Right lobe of liver (tissue), 4 donors: ENCODE measurements around the gene ZNF440.

ENCODE experiments used
- CTCF ChIP-seq, 4 donors: fragments of 200-600 bp in 3 of 4; fragments of 450-650 bp in 1 of 4; IDR thresholded peaks; one replicate each; pipeline versions ENCODE4 v1.5.1 to v1.8.0; 2016 to 2022; ENCODE audit warnings: antibody characterized with exemption in 4 of 4, mild to moderate bottlenecking in 2 of 4
- POLR2A ChIP-seq: fragments of 450-650 bp; IDR thresholded peaks from one replicate; pipeline ENCODE4 v1.6.1; 2017; ENCODE audit warnings: antibody characterized with exemption, mild to moderate bottlenecking
- donor health status: DM: no; HTN: no; CAD: no.
- donor health status: DM: no; HTN: no; CAD: no.
- donor health status: DM: no; HTN: yes; CAD: no.

GRCh38 chr19:11787536-11787935, 26.5 kb upstream of the ZNF440 start:
- no peak for TF ChIP-seq POLR2A
- no peak for TF ChIP-seq CTCF (IDR thresholded peaks at IDR 0.05)
